ENCODE data around the gene KCNH2. TPM values are rescaled to one million over a fixed set of nuclear protein-coding genes. Genes with fewer than 3 reads are reported as not detected.

Gene KCNH2
- total and polyA plus RNA-seq, 2 experiments from 2014 or later: 2.6 to 14.7 TPM

DNA sequence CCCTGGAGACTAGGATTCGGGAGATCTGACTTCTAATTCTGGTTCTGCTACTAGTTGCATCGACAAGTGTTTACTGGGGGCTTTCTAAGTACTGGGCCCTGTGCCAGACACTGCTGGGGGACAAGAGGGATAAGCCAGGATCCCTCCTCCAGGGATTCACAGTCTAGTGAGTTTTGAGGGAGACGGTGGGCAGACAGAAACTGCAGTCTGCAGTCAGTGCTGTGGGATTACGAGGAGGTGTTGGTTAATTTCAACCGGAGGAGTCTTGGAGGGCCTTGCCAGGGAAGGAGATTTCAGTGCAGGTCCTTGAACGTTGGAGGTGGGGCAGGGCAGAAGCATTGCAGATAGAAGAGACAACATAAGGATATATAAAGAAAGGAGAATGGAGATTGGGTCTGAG is 3.5 kb upstream of the KCNH2 start:
- Histone ChIP-seq H3K79me2 (replicated peaks; ENCODE audit: insufficient read depth) (no peaks in the 10 kb centered on the region), H3K27me3 (ENCODE audit: insufficient read depth) (peaks cover 36% of the 10 kb centered on the region), H3K4me2 (no peak overlapping the region), H3K9me2 (ENCODE audit: insufficient read depth) (no peaks in the 10 kb centered on the region), H3K4me3 (no peak overlapping the region), H2AFZ (no peak overlapping the region), H3F3A (replicated peaks; ENCODE audit: low read depth) (no peaks in the 10 kb centered on the region), H3K4me1 (ENCODE audit: insufficient read depth) (peaks cover 24% of the 10 kb centered on the region), H3K36me3 (ENCODE audit: insufficient read depth) (no peaks in the 10 kb centered on the region), H3K27ac (ENCODE audit: low read depth) (no peak overlapping the region), H4K20me1 (replicated peaks; ENCODE audit: insufficient read depth) (no peaks in the 10 kb centered on the region)
- Mint-ChIP-seq H3K27ac (no peak overlapping the region), H3K27me3 (ENCODE audit: insufficient read depth, low read depth, poor library complexity) (peaks cover 31% of the 10 kb centered on the region), H3K4me1 (peaks cover 33% of the 10 kb centered on the region), H3K9me3 (peaks cover 3% of the 10 kb centered on the region; the same call in 2 of the 3 replicates), H3K4me3 (no peak overlapping the region), H3K36me3 (ENCODE audit: low read depth) (no peaks in the 10 kb centered on the region; the same call in 2 of the 3 replicates)
- ATAC-seq: no peak
- TF ChIP-seq, protein P1, sequence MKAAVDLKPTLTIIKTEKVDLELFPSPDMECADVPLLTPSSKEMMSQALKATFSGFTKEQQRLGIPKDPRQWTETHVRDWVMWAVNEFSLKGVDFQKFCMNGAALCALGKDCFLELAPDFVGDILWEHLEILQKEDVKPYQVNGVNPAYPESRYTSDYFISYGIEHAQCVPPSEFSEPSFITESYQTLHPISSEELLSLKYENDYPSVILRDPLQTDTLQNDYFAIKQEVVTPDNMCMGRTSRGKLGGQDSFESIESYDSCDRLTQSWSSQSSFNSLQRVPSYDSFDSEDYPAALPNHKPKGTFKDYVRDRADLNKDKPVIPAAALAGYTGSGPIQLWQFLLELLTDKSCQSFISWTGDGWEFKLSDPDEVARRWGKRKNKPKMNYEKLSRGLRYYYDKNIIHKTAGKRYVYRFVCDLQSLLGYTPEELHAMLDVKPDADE (IDR thresholded peaks at IDR 0.05): no peak
- TF ChIP-seq CREB1 (CRISPR knock-in tag; IDR thresholded peaks at IDR 0.05; ENCODE audit: low read depth): no peak
- TF ChIP-seq, protein P2, sequence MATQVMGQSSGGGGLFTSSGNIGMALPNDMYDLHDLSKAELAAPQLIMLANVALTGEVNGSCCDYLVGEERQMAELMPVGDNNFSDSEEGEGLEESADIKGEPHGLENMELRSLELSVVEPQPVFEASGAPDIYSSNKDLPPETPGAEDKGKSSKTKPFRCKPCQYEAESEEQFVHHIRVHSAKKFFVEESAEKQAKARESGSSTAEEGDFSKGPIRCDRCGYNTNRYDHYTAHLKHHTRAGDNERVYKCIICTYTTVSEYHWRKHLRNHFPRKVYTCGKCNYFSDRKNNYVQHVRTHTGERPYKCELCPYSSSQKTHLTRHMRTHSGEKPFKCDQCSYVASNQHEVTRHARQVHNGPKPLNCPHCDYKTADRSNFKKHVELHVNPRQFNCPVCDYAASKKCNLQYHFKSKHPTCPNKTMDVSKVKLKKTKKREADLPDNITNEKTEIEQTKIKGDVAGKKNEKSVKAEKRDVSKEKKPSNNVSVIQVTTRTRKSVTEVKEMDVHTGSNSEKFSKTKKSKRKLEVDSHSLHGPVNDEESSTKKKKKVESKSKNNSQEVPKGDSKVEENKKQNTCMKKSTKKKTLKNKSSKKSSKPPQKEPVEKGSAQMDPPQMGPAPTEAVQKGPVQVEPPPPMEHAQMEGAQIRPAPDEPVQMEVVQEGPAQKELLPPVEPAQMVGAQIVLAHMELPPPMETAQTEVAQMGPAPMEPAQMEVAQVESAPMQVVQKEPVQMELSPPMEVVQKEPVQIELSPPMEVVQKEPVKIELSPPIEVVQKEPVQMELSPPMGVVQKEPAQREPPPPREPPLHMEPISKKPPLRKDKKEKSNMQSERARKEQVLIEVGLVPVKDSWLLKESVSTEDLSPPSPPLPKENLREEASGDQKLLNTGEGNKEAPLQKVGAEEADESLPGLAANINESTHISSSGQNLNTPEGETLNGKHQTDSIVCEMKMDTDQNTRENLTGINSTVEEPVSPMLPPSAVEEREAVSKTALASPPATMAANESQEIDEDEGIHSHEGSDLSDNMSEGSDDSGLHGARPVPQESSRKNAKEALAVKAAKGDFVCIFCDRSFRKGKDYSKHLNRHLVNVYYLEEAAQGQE (IDR thresholded peaks at IDR 0.05; ENCODE audit: unreplicated experiment): no peak
- TF ChIP-seq, protein P3, sequence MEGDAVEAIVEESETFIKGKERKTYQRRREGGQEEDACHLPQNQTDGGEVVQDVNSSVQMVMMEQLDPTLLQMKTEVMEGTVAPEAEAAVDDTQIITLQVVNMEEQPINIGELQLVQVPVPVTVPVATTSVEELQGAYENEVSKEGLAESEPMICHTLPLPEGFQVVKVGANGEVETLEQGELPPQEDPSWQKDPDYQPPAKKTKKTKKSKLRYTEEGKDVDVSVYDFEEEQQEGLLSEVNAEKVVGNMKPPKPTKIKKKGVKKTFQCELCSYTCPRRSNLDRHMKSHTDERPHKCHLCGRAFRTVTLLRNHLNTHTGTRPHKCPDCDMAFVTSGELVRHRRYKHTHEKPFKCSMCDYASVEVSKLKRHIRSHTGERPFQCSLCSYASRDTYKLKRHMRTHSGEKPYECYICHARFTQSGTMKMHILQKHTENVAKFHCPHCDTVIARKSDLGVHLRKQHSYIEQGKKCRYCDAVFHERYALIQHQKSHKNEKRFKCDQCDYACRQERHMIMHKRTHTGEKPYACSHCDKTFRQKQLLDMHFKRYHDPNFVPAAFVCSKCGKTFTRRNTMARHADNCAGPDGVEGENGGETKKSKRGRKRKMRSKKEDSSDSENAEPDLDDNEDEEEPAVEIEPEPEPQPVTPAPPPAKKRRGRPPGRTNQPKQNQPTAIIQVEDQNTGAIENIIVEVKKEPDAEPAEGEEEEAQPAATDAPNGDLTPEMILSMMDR (conservative IDR thresholded peaks at IDR 0.05; ENCODE audit: low read depth in 2 of 2): no peak
- TF ChIP-seq EZH2 (IDR thresholded peaks at IDR 0.05; ENCODE audit: low read depth, unreplicated experiment): no peak
- no peak for TF ChIP-seq ZNF114 (CRISPR knock-in tag; IDR thresholded peaks at IDR 0.05)
- TF ChIP-seq NANOG (IDR thresholded peaks at IDR 0.05; ENCODE audit: borderline replicate concordance): no peak
- TF ChIP-seq STAT1 (IDR thresholded peaks at IDR 0.05; ENCODE audit: unreplicated experiment): no peak
- no peak for TF ChIP-seq ZNF331 (CRISPR knock-in tag; IDR thresholded peaks at IDR 0.05; ENCODE audit: low read depth)
- TF ChIP-seq POLR2AphosphoS5 (IDR thresholded peaks at IDR 0.05; ENCODE audit: low read depth): no peak
- no peak for TF ChIP-seq EZH2phosphoT487 (IDR thresholded peaks at IDR 0.05; ENCODE audit: unreplicated experiment)
- TF ChIP-seq, protein P4, sequence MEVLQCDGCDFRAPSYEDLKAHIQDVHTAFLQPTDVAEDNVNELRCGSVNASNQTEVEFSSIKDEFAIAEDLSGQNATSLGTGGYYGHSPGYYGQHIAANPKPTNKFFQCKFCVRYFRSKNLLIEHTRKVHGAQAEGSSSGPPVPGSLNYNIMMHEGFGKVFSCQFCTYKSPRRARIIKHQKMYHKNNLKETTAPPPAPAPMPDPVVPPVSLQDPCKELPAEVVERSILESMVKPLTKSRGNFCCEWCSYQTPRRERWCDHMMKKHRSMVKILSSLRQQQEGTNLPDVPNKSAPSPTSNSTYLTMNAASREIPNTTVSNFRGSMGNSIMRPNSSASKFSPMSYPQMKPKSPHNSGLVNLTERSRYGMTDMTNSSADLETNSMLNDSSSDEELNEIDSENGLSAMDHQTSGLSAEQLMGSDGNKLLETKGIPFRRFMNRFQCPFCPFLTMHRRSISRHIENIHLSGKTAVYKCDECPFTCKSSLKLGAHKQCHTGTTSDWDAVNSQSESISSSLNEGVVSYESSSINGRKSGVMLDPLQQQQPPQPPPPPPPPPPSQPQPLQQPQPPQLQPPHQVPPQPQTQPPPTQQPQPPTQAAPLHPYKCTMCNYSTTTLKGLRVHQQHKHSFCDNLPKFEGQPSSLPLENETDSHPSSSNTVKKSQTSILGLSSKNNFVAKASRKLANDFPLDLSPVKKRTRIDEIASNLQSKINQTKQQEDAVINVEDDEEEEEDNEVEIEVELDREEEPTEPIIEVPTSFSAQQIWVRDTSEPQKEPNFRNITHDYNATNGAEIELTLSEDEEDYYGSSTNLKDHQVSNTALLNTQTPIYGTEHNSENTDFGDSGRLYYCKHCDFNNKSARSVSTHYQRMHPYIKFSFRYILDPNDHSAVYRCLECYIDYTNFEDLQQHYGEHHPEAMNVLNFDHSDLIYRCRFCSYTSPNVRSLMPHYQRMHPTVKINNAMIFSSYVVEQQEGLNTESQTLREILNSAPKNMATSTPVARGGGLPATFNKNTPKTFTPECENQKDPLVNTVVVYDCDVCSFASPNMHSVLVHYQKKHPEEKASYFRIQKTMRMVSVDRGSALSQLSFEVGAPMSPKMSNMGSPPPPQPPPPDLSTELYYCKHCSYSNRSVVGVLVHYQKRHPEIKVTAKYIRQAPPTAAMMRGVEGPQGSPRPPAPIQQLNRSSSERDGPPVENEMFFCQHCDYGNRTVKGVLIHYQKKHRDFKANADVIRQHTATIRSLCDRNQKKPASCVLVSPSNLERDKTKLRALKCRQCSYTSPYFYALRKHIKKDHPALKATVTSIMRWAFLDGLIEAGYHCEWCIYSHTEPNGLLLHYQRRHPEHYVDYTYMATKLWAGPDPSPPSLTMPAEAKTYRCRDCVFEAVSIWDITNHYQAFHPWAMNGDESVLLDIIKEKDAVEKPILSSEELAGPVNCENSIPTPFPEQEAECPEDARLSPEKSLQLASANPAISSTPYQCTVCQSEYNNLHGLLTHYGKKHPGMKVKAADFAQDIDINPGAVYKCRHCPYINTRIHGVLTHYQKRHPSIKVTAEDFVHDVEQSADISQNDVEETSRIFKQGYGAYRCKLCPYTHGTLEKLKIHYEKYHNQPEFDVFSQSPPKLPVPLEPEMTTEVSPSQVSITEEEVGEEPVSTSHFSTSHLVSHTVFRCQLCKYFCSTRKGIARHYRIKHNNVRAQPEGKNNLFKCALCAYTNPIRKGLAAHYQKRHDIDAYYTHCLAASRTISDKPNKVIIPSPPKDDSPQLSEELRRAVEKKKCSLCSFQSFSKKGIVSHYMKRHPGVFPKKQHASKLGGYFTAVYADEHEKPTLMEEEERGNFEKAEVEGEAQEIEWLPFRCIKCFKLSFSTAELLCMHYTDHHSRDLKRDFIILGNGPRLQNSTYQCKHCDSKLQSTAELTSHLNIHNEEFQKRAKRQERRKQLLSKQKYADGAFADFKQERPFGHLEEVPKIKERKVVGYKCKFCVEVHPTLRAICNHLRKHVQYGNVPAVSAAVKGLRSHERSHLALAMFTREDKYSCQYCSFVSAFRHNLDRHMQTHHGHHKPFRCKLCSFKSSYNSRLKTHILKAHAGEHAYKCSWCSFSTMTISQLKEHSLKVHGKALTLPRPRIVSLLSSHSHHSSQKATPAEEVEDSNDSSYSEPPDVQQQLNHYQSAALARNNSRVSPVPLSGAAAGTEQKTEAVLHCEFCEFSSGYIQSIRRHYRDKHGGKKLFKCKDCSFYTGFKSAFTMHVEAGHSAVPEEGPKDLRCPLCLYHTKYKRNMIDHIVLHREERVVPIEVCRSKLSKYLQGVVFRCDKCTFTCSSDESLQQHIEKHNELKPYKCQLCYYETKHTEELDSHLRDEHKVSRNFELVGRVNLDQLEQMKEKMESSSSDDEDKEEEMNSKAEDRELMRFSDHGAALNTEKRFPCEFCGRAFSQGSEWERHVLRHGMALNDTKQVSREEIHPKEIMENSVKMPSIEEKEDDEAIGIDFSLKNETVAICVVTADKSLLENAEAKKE (CRISPR knock-in tag; IDR thresholded peaks at IDR 0.05): no peak
- no peak for TF ChIP-seq JUNB (IDR thresholded peaks at IDR 0.05; ENCODE audit: unreplicated experiment)
- DNase-seq (ENCODE audit: low spot score): no peak

Measured in GM23338 (cell line).